GM12878 (cell line): Measurements from ENCODE around the gene CDC14B. TPM values are rescaled to one million over a fixed set of nuclear protein-coding genes. Genes with fewer than 3 reads are reported as not detected.

Source experiments
- ATAC-seq: fragments of 200-7000 bp; cut with Tn5 transposase; 3 replicates; pipeline ENCODE4 v1.9.1; 2020; ENCODE audit warnings: mild to moderate bottlenecking, moderate library complexity
- BruUV-seq: library from RNA; stranded (reverse); fragments of 400-500 nt; replicated peaks from 2 replicates; lab custom pipeline; 2021; lab: Mats Ljungman, UMichigan
- CTCF ChIA-PET: fragments of 300-600 bp; sonication (Branson Sonifier 250); formaldehyde crosslinking; extraction: SDS; loops from one replicate; lab custom pipeline; 2021; ENCODE audit warnings: inconsistent platforms; lab: Yijun Ruan, JAX
- POLR2A ChIA-PET: fragments of 350-600 bp; formaldehyde crosslinking; extraction: SDS; loops from one replicate; lab custom pipeline; 2021; ENCODE audit warnings: inconsistent platforms; lab: Charles Lee
- RAD21 ChIA-PET: fragments of 300-600 bp; sonication (Branson Sonifier 250); formaldehyde crosslinking; loops from one replicate; lab custom pipeline; 2023; ENCODE audit warnings: antibody characterized with exemption; ENCODE audit not compliant: unreplicated experiment; lab: Charles Lee
- SMC1A ChIA-PET: fragments of 300-600 bp; sonication (Branson Sonifier 250); formaldehyde crosslinking; loops from one replicate; lab custom pipeline; 2023; ENCODE audit not compliant: unreplicated experiment, uncharacterized antibody; lab: Charles Lee
- DNase-seq: peaks from one replicate; pipeline ENCODE4 v3.0.0-alpha.2; 2011; ENCODE audit warnings: low read depth, low spot score
- FAIRE-seq: peaks from 3 replicates; lab custom pipeline; 2011; peaks lifted over from hg19 to GRCh38; lab: Jason Lieb, UNC
- H2AFZ ChIP-seq: 2 replicates; pipeline ENCODE4 v1.6.0; 2011; ENCODE audit warnings: low read depth, low read length, control low read depth; ENCODE audit not compliant: control insufficient read depth
- H3K27ac ChIP-seq: 2 replicates; pipeline ENCODE4 v1.5.1; 2011; ENCODE audit warnings: control low read depth; ENCODE audit not compliant: control insufficient read depth, insufficient read depth
- H3K27me3 ChIP-seq, 2 experiments: replicated peaks in 1 of 2; 2 replicates each; pipeline versions ENCODE4 v1.6.0 to v1.6.1; 2011; ENCODE audit warnings: low read length in 1 of 2; ENCODE audit not compliant: control insufficient read depth in 2 of 2, insufficient read depth in 2 of 2
- H3K36me3 ChIP-seq, 2 experiments: 2 replicates each; pipeline ENCODE4 v1.5.1; 2011; ENCODE audit warnings: low read length in 1 of 2; ENCODE audit not compliant: control insufficient read depth in 2 of 2, insufficient read depth in 2 of 2
- H3K4me1 ChIP-seq: 2 replicates; pipeline ENCODE4 v1.6.1; 2011; ENCODE audit warnings: mild to moderate bottlenecking, low read length, moderate library complexity, mixed read lengths; ENCODE audit not compliant: control insufficient read depth, insufficient read depth
- H3K4me2 ChIP-seq: 2 replicates; pipeline ENCODE4 v1.6.0; 2011; ENCODE audit warnings: control low read depth; ENCODE audit not compliant: control insufficient read depth, insufficient read depth
- H3K4me3 ChIP-seq: fragments of 200-600 bp; sonication (generic); 2 replicates; pipeline ENCODE4 v1.5.1; 2016
- H3K79me2 ChIP-seq: 2 replicates; pipeline ENCODE4 v1.6.0; 2011; ENCODE audit warnings: low read length; ENCODE audit not compliant: control insufficient read depth, insufficient read depth
- H3K9ac ChIP-seq: 2 replicates; pipeline ENCODE4 v1.8.0; 2011; ENCODE audit warnings: low read length, control low read depth, mixed read lengths; ENCODE audit not compliant: control insufficient read depth, insufficient read depth
- H3K9me3 ChIP-seq: replicated peaks from 3 replicates; pipeline ENCODE4 v1.5.1; 2011; ENCODE audit warnings: mild to moderate bottlenecking, low read length; ENCODE audit not compliant: control insufficient read depth, insufficient read depth
- H4K20me1 ChIP-seq: 2 replicates; pipeline ENCODE4 v1.6.0; 2011; ENCODE audit not compliant: control insufficient read depth, insufficient read depth
- ASH2L ChIP-seq: fragments of 300-600, 200-600 bp; sonication (generic); IDR thresholded peaks from 2 replicates; pipeline ENCODE4 v1.6.1; 2017; ENCODE audit warnings: low read depth, mild to moderate bottlenecking, borderline replicate concordance
- E2F8 ChIP-seq: fragments of 450-650 bp; IDR thresholded peaks from 2 replicates; pipeline ENCODE4 v1.6.1; 2018; ENCODE audit warnings: mild to moderate bottlenecking, low read depth, moderate library complexity; ENCODE audit not compliant: partially characterized antibody
- IRF3 ChIP-seq: fragments of 450-650 bp; IDR thresholded peaks from 2 replicates; pipeline ENCODE4 v1.6.1; 2014; ENCODE audit warnings: mild to moderate bottlenecking
- JUNB ChIP-seq: IDR thresholded peaks from 2 replicates; pipeline ENCODE4 v1.6.1; 2016; ENCODE audit warnings: antibody characterized with exemption, mild to moderate bottlenecking
- LARP7 ChIP-seq: fragments of 450-650 bp; IDR thresholded peaks from 2 replicates; pipeline ENCODE4 v1.6.1; 2017; ENCODE audit warnings: mild to moderate bottlenecking
- PRDM15 ChIP-seq: fragments of 450-650 bp; formaldehyde crosslinking; IDR thresholded peaks from 2 replicates; pipeline ENCODE4 v1.4.0; 2020; ENCODE audit warnings: mild to moderate bottlenecking, moderate library complexity
- RAD51 ChIP-seq: fragments of 450-650 bp; IDR thresholded peaks from 2 replicates; pipeline ENCODE4 v1.6.1; 2016; ENCODE audit warnings: moderate library complexity, mild to moderate bottlenecking, inconsistent platforms
- RCOR1 ChIP-seq: conservative IDR thresholded peaks from 2 replicates; pipeline ENCODE4 v1.6.1; 2012; ENCODE audit warnings: low read depth, low read length, improper control_type of control experiment
- WGBS: methylation state at CpG from one replicate; pipeline ENCODE4 v1.1.6; 2016; ENCODE audit warnings: low lambda C conversion rate; ENCODE audit not compliant: insufficient replicate concordance, insufficient coverage; ENCODE audit errors: missing lambda C conversion rate; 5-methylcytosine and 5-hydroxymethylcytosine counted together
- in situ Hi-C: fragments of 300-500 bp; cut with MboI; formaldehyde crosslinking; loops from 9 replicates; pipeline ENCODE4 v1.14.3; 2018; ENCODE audit warnings: mixed read lengths
- intact Hi-C: fragments of 100-400 bp; cut with micrococcal nuclease; formaldehyde crosslinking; loops from one replicate; pipeline ENCODE4 v1.14.2; 2022; ENCODE audit not compliant: unreplicated experiment
- polyA plus RNA-seq, 11 experiments: library from polyadenylated mRNA; depleted of rRNA in 4 of 11; unstranded in 6 of 11; stranded (reverse) in 5 of 11; fragments of >200 nt; fragmentation: Nextera tagmentation in 4 of 11; fragmentation: Illumina TruSeq in 1 of 11; extraction: Ambion mirVana in 4 of 11; extraction: Trizol in 1 of 11; gene quantifications; 1 replicate in 1 of 11; 2 replicates in 10 of 11; pipeline versions ENCODE4 v1.2.1 to v1.2.3, GENCODE V29; 2011 to 2016; ENCODE audit warnings: inconsistent platforms in 2 of 11, missing spikeins in 2 of 11, low read depth in 1 of 11
- total RNA-seq, 4 experiments: library from RNA; depleted of rRNA in 3 of 4; stranded (reverse); fragments of >200 nt in 3 of 4; fragmentation: Illumina TruSeq in 1 of 4; extraction: Trizol in 1 of 4; gene quantifications; 2 replicates each; pipeline versions ENCODE4 v1.2.1 to v1.2.3, GENCODE V29; 2013 to 2021
- TF ChIP-seq, protein P1 (sequence below): IDR thresholded peaks from 2 replicates; pipeline ENCODE4 v1.6.1; 2011; ENCODE audit warnings: mild to moderate bottlenecking, low read depth, low read length, moderate library complexity; ENCODE audit not compliant: insufficient replicate concordance

Gene CDC14B
- total and polyA plus RNA-seq, 10 of the 15 experiments (the other 5 are each of a cell fraction or from before 2014, with no cell fraction given) = 3.7 to 11.7 (median 6.2) TPM

GRCh38 chr9:96502539-96503373 is 116.9 kb downstream of the CDC14B start:
- no peak for DNase-seq
- Histone ChIP-seq H3K4me3 (no peak overlapping the region), H3K79me2 (no peaks in the 10 kb centered on the region), H3K27ac (no peak overlapping the region), H3K27me3 (no peaks in the 10 kb centered on the region), H3K9ac (no peak overlapping the region), H3K9me3 (no peaks in the 10 kb centered on the region), H3K4me2 (no peak overlapping the region), H4K20me1 (no peaks in the 10 kb centered on the region), H3K4me1 (no peaks in the 10 kb centered on the region), H3K36me3 (no peaks in the 10 kb centered on the region), H2AFZ (no peak overlapping the region)
- ChIA-PET RAD21 (no interaction called here), POLR2A (no interaction called here), SMC1A (interaction anchor here (1.1 kb wide), 1 partner anchor 15 kb away, joined by 3 read pairs; no protein-coding TSS in a partner anchor), CTCF (interaction anchor here (1.6 kb wide), 1 partner anchor 38 kb away, joined by 4 read pairs; no protein-coding TSS in a partner anchor)
- no TSS peak for BruUV-seq
- intact Hi-C loops (no loop called here), in situ Hi-C loops (no loop called here)
- no peak for FAIRE-seq
- ATAC-seq = no peak
- no peak for TF ChIP-seq JUNB
- no peak for TF ChIP-seq PRDM15 (CRISPR knock-in tag)
- TF ChIP-seq IRF3 = no peak
- TF ChIP-seq ASH2L = no peak
- TF ChIP-seq E2F8 = no peak
- TF ChIP-seq RCOR1 = no peak
- TF ChIP-seq LARP7 = no peak
- TF ChIP-seq, protein P1, sequence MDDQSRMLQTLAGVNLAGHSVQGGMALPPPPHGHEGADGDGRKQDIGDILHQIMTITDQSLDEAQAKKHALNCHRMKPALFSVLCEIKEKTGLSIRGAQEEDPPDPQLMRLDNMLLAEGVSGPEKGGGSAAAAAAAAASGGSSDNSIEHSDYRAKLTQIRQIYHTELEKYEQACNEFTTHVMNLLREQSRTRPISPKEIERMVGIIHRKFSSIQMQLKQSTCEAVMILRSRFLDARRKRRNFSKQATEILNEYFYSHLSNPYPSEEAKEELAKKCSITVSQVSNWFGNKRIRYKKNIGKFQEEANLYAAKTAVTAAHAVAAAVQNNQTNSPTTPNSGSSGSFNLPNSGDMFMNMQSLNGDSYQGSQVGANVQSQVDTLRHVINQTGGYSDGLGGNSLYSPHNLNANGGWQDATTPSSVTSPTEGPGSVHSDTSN = no peak
- TF ChIP-seq RAD51 = no peak
- 42% methylated on average over 6 of the region's 6 CpGs for WGBS
